Esophagus muscularis mucosa (tissue), 4 donors: ENCODE data around the gene APOBR. TPM values are rescaled to one million over a fixed set of nuclear protein-coding genes. Genes with fewer than 3 reads are reported as not detected.
"Not testable (repeated sequence)": the region's sequence is repeated elsewhere in the genome, so short reads cannot be mapped to it uniquely, and the experiment has no call there.

Source experiments
- DNase-seq: peaks from one replicate; pipeline ENCODE4 v3.0.0-alpha.2; 2017; ENCODE audit errors: extremely low spot score
- H3K27ac ChIP-seq, 4 donors: fragments of 200-600 bp; sonication (generic); replicated peaks in 1 of 4; 1 replicate in 3 of 4; 2 replicates in 1 of 4; pipeline ENCODE4 v1.5.1; 2016 to 2019; ENCODE audit warnings: mild to moderate bottlenecking in 1 of 4
- H3K27me3 ChIP-seq, 4 donors: fragments of 200-600 bp; sonication (generic); one replicate each; pipeline versions ENCODE4 v1.5.1 to v1.6.0; 2016 to 2019
- H3K36me3 ChIP-seq, 4 donors: fragments of 200-600 bp; sonication (generic); one replicate each; pipeline ENCODE4 v1.5.1; 2016 to 2019
- H3K4me1 ChIP-seq, 4 donors: fragments of 200-600 bp; sonication (generic); one replicate each; pipeline ENCODE4 v1.5.1; 2016 to 2019
- H3K4me3 ChIP-seq, 4 donors: fragments of 200-600 bp; sonication (generic); 1 replicate in 2 of 4; 2 replicates in 2 of 4; pipeline ENCODE4 v1.5.1; 2016 to 2019; ENCODE audit warnings: mild to moderate bottlenecking in 4 of 4, moderate library complexity in 1 of 4
- H3K9me3 ChIP-seq, 4 donors: fragments of 200-600 bp; sonication (generic); 1 replicate in 3 of 4; 2 replicates in 1 of 4; pipeline ENCODE4 v1.5.1; 2016 to 2019
- EP300 ChIP-seq: sonication (generic); formaldehyde crosslinking; IDR thresholded peaks from one replicate; pipeline ENCODE4 v1.6.1; 2017; ENCODE audit warnings: antibody characterized with exemption
- POLR2A ChIP-seq: fragments of 450-650 bp; IDR thresholded peaks from one replicate; pipeline ENCODE4 v1.6.1; 2017; ENCODE audit warnings: antibody characterized with exemption, moderate library complexity, mild to moderate bottlenecking, low read depth
- POLR2AphosphoS5 ChIP-seq, 2 donors: sonication (generic); formaldehyde crosslinking; IDR thresholded peaks; one replicate each; pipeline ENCODE4 v1.6.1; 2017; ENCODE audit warnings: antibody characterized with exemption in 2 of 2
- WGBS: methylation state at CpG from one replicate; pipeline ENCODE4 v1.1.5; 2018; 5-methylcytosine and 5-hydroxymethylcytosine counted together
- intact Hi-C: fragments of 100-400 bp; cut with DNase I; formaldehyde crosslinking; loops from one replicate; pipeline ENCODE4 v1.15.1; 2023
- total RNA-seq, 4 donors: library from RNA; depleted of rRNA; stranded (reverse); fragments of >200 nt; gene quantifications; one replicate each; pipeline versions ENCODE4 v1.1.0 to v1.2.1, GENCODE V29; 2016
- TF ChIP-seq, protein P1 (sequence below), 3 experiments: fragments of 200-600 bp in 2 of 3; fragments of 450-650 bp in 1 of 3; sonication (generic) in 2 of 3; IDR thresholded peaks; one replicate each; pipeline ENCODE4 v1.5.1; 2017 to 2019; ENCODE audit warnings: antibody characterized with exemption in 3 of 3, mild to moderate bottlenecking in 2 of 3, moderate library complexity in 1 of 3

The APOBR gene
- total RNA-seq, 4 donors from 2014 or later: 0.83 to 3.5 (median 1.6) TPM

DNA sequence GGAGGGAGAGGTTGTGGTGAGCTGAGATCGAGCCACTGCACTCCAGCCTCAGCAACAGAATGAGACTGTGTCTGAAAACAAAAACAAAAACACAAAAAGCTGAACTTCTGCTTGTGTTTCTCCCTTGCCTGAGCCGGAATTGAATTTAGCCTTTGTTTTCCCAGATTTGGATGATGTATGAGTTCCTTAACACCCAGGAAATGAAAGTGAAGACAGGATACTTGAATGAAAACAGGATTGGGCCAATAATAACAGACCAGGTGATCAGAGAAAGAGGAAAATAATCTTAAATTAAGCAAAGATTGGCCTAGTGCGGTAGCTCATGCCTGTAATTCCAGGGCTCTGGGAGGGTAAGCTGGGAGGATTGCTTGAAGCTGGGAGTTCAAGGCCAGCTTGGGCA is 45.9 kb downstream of the APOBR start:
- H3K27ac ChIP-seq: peak overlapping the region in 2 of 4 donors; percentile 93 to 94
- H3K36me3 ChIP-seq: peaks cover 0 to 17% (median 11%) of the 10 kb centered on the region in 4 donors
- H3K4me1 ChIP-seq: peaks cover 16 to 40% (median 38%) of the 10 kb centered on the region in 4 donors
- intact Hi-C loops: no loop called here
- TF ChIP-seq POLR2A (no peak), EP300 (no peak), POLR2AphosphoS5 (IDR thresholded peaks at IDR 0.05) (no peak)
- TF ChIP-seq, protein P1, sequence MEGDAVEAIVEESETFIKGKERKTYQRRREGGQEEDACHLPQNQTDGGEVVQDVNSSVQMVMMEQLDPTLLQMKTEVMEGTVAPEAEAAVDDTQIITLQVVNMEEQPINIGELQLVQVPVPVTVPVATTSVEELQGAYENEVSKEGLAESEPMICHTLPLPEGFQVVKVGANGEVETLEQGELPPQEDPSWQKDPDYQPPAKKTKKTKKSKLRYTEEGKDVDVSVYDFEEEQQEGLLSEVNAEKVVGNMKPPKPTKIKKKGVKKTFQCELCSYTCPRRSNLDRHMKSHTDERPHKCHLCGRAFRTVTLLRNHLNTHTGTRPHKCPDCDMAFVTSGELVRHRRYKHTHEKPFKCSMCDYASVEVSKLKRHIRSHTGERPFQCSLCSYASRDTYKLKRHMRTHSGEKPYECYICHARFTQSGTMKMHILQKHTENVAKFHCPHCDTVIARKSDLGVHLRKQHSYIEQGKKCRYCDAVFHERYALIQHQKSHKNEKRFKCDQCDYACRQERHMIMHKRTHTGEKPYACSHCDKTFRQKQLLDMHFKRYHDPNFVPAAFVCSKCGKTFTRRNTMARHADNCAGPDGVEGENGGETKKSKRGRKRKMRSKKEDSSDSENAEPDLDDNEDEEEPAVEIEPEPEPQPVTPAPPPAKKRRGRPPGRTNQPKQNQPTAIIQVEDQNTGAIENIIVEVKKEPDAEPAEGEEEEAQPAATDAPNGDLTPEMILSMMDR (IDR thresholded peaks at IDR 0.05): no peak
- no peak for DNase-seq
- H3K9me3 ChIP-seq: no peaks in the 10 kb centered on the region
- H3K27me3 ChIP-seq: no peaks in the 10 kb centered on the region
- no peak overlapping the region for H3K4me3 ChIP-seq
- 88% methylated on average over 3 of the region's 3 CpGs for WGBS

DNA sequence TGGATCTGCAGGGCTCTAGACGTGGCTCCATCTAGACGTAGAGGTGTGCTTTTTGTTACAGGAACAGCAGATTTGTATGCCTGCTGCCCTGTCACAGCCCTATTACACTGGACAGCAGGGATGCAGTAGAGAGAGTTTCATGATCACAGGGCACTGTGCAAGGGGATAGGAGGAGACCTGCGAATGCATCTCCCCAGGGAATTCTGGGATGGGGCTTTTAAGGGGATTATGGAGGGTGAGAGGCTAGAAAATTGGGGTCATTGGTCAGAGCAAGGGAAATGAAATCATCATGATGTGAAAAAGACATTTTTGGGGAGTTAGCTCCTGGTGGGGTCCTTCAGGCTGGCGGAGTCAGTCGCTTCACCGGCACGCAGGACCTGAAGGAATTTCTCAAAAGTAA is 48.2 kb downstream of the APOBR start:
- no peaks in the 10 kb centered on the region for H3K36me3 ChIP-seq
- H3K27me3 ChIP-seq: no peaks in the 10 kb centered on the region
- H3K4me3 ChIP-seq: no peak overlapping the region
- no peak overlapping the region for H3K27ac ChIP-seq
- 72% methylated on average over 7 of the region's 7 CpGs for WGBS
- intact Hi-C loops: no loop called here
- no peak for DNase-seq
- TF ChIP-seq, protein P1 (IDR thresholded peaks at IDR 0.05): no peak
- H3K9me3 ChIP-seq: no peaks in the 10 kb centered on the region
- H3K4me1 ChIP-seq: peaks cover 13 to 19% (median 17%) of the 10 kb centered on the region in 4 donors

DNA sequence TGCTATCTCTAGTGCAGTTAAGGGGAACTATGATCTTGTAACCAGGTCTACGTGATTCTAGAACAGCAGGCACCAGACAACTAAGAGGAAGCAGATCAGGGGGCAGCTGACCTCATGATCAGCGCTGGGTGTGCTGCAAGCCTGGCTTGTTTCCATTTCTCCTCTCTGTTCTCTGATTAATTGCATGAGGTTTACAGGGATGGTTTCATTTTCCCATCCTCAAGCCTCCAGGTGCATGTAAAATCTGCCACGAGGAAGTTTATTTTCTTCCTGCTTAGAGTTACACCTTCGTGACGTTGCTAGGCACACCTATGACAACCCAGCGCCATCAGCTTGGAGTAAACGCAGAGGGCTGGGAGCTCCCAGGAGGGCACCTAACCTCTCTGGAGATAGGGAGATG is 48.6 kb downstream of the APOBR start:
- DNase-seq: no peak
- no peak overlapping the region for H3K27ac ChIP-seq
- TF ChIP-seq POLR2AphosphoS5 (IDR thresholded peaks at IDR 0.05) (no peak), EP300 (no peak), POLR2A (no peak)
- TF ChIP-seq, protein P1 (IDR thresholded peaks at IDR 0.05): no peak
- no peak overlapping the region for H3K4me3 ChIP-seq
- intact Hi-C loops: no loop called here
- H3K4me1 ChIP-seq: peaks cover 9 to 15% (median 13%) of the 10 kb centered on the region in 4 donors
- 68% methylated on average over 7 of the region's 7 CpGs for WGBS
- no peaks in the 10 kb centered on the region for H3K9me3 ChIP-seq
- H3K27me3 ChIP-seq: no peaks in the 10 kb centered on the region
- no peaks in the 10 kb centered on the region for H3K36me3 ChIP-seq

DNA sequence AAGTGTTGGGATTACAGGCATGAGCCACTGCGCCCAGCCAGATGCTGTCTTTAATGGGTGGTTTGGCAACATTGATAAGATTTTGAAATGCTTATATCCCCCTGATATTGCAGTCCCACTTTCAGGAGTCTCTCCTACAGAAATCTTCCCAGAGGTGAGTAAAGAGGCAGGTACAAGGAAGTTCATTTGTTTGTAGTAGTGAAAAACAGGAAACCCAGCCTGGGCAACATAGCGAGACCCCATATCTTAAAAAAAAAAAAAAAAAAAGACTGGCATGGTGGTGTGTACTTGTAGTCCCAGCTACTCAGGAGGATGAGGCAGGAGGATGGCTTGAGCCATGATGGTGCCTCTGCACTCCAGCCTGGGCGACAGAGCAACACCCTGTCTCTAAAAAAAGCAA is 50.6 kb downstream of the APOBR start:
- H3K27ac ChIP-seq: no peak overlapping the region
- WGBS: 71% methylated on average over 3 of the region's 3 CpGs
- DNase-seq: no peak
- no peaks in the 10 kb centered on the region for H3K36me3 ChIP-seq
- peaks cover 0 to 1% (median under 1%) of the 10 kb centered on the region in 4 donors for H3K4me1 ChIP-seq
- H3K27me3 ChIP-seq: peaks cover 0 to 4% (median 0%) of the 10 kb centered on the region in 4 donors
- H3K9me3 ChIP-seq: no peaks in the 10 kb centered on the region
- H3K4me3 ChIP-seq: no peak overlapping the region
- intact Hi-C loops: no loop called here
- no peak for TF ChIP-seq POLR2AphosphoS5 (IDR thresholded peaks at IDR 0.05)

DNA sequence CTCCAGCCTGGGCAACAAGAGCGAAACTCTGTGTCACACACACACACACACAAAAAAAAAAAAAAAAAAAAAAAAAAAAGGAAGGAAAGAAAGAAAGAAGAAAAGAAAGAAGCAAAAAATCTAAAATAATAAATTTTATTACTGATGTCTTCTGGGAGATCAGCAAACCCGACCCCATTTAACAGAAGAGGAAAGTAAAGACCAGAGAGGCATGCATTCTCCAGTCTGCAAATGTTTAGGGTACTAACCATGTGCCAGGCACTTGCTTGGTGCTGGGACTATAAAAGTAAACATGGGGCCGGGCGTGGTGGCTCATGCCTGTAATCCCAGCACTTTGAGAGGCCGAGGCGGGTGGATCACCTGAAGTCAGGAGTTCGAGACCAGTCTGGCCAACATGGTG is 51.5 kb downstream of the APOBR start:
- H3K4me1 ChIP-seq, intact Hi-C loops, H3K27ac ChIP-seq, DNase-seq, H3K36me3 ChIP-seq, H3K27me3 ChIP-seq, H3K9me3 ChIP-seq, H3K4me3 ChIP-seq: not testable (repeated sequence)
- WGBS: 89% methylated on average over 7 of the region's 7 CpGs

DNA sequence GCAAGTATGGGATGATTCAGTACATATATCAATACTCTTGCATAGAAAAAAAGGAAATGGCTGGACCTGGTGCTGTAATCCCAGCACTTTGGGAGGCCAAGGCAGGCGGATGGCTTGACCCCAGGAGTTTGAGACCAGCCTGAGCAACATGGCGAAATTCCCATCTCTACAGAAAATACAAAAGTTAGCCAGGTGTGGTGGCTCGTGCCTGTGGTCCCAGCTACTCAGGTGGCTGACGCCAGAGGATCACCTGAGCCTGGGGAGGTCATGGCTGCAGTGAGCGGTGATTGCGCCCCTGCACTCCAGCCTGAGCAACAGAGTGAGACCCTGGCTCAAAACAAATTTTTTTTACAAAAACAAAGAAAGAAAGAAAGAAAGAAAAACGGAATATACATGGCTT is 52.2 kb downstream of the APOBR start:
- Histone ChIP-seq H3K36me3 (no peaks in the 10 kb centered on the region), H3K4me3 (no peak overlapping the region), H3K27me3 (peaks cover 0 to 4% (median 0%) of the 10 kb centered on the region in 4 donors), H3K9me3 (no peaks in the 10 kb centered on the region), H3K4me1 (no peaks in the 10 kb centered on the region), H3K27ac (no peak overlapping the region)
- 87% methylated on average over 7 of the region's 7 CpGs for WGBS
- TF ChIP-seq POLR2AphosphoS5 (IDR thresholded peaks at IDR 0.05) (no peak), EP300 (no peak), POLR2A (no peak)
- TF ChIP-seq, protein P1 (IDR thresholded peaks at IDR 0.05): no peak
- intact Hi-C loops: no loop called here
- DNase-seq: no peak
